Kidney tubule cell (primary cell): ENCODE results near the gene TOMM5.

Source experiments
- DNase-seq: peaks from one replicate; pipeline ENCODE4 v3.0.0-alpha.2; 2018; ENCODE audit warnings: low spot score

TOMM5 gene

DNA sequence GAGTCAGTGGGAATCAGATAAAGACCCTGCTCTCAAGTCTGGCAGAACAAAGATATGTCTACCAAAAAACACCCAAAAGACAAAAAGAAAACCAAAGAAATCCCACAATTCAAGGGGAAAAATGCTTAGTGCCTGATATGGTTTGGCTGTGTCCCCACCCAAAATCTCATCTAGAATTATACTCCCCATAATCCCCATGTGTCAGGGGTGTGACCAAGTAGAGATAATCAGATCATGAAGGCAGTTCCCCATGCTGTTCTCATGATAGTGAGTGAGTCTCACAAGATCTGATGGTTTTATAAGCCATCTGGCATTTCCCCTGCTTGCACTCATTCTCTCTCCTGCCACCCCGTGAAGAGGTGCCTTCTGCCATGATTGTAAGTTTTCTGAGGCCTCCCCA is 29.6 kb downstream of the TOMM5 start:
- no peak for DNase-seq

DNA sequence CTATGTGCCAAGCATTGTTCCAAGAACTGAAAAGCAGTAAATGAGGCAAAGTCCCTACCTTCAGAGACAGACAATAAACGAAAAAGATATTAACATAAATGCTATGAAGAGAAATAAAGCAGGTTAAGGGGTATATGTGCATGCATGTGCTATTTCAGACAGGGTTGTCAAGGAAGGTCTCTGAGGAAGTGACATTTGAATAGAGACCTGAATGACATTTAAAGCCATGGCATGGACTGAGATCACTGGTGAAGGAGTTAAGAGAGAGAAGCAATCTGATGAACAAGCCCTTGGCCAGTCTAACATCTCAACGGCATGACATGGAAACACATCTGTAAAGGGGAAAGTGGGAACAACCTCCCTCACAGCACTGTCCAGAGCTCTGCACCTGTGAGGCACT is 30.7 kb downstream of the TOMM5 start:
- DNase-seq: no peak

DNA sequence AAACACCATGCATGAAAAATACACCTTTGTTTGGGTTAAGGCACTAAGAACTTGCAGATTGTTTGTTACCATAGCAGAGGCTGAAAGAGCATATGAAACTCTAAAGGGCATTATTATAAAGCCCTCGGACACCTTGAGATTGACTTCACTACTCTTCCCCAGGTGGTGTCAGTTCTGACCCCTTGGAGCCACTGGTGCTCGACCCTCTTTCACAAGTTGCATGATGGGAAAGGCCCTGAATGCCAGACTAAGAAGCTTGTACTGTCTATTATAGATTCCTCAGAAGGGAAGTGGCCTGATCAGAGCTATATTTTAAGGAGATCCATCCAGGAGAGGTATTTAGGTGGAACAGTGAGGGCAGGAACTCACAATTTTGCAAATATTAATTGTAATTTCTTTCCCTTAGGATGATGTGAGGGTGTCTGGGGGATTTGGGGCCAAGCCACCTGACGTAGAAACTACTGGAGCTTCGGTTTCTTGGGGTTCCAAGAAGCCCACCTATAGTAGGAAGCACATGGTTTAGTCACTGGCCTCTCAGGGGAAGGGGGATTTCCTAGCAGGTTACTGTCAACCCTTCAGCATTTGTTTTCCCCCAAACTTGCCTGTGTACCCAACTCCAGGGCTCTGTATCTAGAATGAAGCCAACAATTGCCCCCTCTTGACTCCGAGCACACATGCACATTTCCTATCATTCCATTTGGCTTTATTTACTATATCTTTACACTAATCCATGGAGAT is 32.4 kb downstream of the TOMM5 start:
- no peak for DNase-seq

DNA sequence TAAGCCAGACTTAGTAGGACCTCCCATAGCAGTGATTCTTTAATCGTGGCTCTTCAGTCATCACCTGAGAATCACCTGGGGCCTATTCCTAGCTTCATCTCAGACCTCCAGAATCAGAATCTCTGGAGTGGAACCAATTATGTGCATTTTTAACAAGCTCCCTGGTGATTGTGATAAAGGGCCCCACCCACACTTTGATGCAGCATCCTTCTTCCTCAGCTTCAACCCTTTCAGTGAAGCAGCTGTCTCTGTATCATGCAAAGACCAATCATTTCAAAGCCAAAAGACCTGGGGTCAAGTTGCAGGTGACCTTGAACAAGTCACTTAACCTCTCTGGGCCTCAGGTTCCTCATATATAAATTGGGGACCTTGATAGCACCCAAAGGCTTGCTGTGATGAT is 33.3 kb downstream of the TOMM5 start:
- no peak for DNase-seq

GRCh38 chr9:37555786-37556185 is 36.6 kb downstream of the TOMM5 start:
- DNase-seq: no peak

DNA sequence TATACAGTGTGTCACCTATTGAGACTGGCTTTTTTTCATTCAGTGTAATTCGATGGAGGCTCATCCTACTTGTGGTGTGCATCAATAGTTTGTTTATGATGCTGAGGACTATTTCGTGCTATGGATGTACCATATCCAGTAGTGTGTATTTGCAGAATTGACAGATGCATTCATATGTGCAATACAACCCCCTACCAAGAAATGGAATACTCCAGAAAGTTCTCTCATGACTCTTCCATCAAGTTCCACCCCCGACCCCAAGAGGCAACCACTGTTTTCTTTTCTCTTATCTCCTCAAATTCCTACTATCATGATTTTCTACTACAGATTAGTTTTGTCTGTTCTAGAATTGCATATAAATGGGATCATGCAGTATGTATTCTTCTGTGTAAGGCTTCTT is 38.1 kb downstream of the TOMM5 start:
- no peak for DNase-seq

DNA sequence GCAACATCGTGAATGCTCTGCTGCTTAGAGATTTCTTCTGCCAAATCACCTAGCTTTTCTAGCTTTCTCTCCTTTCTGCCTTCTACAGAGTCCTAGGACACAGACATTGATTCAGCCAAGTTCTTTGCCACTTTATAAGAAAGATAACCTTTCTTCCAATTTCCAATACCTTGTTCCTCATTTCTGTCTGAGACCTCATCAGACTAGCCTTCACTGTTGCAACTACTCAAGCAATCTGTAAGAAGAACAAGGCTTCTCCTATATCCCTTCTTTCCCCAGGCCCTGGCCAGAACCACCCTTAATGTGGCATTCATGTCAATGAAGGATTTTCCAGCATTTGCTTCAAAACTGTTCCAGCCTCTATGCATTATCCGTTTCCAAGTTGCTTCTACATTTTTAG is 40.5 kb downstream of the TOMM5 start:
- no peak for DNase-seq

DNA sequence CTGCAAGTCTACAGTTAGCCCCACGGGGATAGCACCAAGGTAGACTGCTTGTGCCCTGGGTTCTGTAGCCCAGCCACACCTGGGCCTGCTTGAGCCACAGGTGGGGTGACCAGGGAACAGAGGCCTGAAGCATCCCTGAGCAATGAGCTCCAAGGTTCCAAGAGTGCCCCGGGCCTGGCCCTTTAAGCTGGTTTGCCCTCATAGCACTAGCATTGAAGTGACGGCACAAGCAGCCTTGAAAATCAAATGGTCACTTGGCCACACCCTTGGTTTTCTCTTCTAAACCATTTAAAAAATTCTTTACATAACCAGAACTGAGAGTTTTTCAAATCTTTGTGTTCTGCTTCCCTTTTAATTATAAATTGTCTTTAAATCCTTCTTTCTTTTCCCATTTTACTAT is 40.9 kb downstream of the TOMM5 start:
- no peak for DNase-seq

DNA sequence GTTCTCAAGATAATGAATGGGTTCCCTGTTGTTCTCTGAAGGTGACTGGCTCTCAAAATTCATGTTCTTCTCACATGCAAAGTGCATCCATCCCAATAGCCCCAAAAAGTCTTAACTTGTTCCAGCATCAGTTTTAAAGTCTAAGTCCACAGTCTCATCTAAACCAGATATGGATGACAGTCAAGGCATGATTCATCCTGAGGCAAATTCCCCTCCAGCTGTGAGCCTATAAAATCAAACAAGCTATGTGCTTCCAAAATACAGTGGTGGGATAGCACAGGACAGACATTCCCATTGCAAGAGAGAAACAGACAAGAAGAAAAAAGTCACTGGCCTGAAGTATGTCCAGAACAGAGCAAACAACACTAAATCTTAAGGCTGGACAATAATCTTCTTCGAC is 41.6 kb downstream of the TOMM5 start:
- DNase-seq: no peak

- DNase-seq: peak; percentile 52
These were observed 42.9 kb downstream of the TOMM5 start for GRCh38 chr9:37549527-37549926.

DNA sequence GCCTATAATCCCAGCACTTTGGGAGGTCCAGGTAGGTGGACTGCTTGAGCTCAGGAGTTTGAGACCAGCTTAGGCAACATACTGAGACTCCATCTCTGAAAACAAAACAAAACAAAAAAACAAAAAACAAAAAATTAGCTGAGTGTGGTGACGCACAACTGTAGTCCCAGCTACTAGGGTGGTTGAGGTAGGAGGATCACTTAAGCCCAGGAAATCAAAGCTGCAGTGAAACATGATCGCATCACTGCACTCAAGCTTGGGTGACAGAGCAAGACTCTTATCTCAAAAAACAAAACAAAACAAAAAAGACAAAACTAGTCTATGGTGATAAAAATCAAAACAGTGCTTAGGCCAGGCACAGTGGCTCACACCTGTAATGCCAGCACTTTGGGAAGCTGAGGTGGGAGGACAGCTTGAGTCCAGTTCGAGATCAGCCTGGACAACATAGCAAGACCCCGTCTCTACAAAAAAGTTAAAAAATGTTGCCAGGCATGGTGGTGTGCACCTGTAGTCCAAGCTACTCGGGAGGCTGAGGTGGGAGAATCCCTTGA is 45.0 kb downstream of the TOMM5 start:
- no peak for DNase-seq

DNA sequence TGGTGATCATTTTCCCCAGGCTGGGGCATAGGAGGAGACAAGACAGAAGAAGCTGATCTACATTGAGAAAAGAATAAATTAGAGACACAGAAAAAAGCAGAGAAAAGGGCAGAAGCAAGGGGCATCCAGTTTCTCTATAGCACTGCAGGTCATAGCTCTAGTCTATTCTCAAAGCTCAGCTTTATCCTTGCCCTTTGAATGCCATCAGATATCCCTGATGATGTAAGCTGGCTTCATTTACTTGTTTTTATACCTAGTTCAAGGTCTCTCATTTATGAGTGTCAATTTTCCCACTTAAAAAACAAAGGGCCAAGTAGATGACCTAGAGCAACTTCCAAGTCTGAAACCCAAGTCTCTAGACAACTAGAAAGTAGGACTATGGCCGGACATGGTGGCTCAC is 48.9 kb downstream of the TOMM5 start:
- DNase-seq: no peak

DNA sequence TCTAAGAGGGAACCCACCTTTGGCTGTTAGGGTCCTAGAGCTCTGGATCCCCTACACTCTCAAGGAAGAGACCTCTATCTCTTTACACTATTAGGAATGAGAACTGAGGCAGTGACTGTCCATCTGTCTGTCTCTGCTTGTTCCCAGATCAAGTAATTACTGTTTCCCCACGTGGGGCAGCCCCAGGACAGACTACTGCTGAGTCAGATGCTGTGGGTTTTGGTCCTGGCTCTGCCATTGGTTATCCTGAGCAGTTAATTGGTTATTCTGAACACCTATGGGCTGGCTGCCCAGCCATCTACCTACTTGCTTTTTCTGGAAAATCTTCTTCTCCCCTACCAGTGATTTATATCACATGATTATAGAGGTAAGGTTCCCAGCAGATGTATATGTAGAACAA is 49.5 kb downstream of the TOMM5 start:
- peak; percentile 51 for DNase-seq

DNA sequence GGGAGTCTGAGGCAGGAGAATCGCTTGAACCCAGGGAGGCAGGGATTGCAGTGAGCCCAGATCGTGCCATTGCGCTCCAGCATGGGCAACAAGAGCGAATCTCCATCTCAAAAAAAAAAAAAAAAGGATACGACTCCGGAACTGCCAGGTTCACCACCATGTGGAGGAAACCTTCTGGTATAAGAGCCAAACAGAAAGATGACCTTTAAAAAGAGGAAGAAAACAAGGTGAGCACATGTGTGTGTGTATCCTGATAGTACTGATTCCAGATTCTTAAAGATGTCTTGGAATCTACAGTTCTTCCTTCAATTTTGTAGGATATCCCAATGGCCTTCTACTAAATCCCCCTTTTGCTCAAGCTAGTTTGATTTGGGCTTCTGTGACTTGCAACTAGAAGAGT is 49.9 kb downstream of the TOMM5 start:
- DNase-seq: no peak

DNA sequence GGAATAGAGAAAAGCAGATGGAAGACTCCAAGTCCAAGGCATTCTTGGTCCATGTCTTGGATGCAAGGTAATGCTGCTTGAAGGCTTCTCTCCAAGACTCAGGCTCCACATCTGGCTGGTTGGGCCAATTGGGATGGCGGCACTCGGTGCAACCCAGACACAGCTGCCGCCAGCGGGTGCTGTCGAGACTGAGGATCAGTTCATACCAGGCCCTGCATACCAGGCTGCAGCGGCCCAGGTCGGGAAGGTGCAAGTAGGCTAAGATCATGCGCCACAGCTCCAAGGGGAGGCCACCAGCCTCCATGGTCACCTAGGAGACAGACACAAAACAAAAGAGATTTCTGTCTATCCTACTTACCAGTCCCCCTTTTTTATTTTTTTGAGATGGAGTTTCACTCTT is 50.9 kb downstream of the TOMM5 start:
- no peak for DNase-seq

DNA sequence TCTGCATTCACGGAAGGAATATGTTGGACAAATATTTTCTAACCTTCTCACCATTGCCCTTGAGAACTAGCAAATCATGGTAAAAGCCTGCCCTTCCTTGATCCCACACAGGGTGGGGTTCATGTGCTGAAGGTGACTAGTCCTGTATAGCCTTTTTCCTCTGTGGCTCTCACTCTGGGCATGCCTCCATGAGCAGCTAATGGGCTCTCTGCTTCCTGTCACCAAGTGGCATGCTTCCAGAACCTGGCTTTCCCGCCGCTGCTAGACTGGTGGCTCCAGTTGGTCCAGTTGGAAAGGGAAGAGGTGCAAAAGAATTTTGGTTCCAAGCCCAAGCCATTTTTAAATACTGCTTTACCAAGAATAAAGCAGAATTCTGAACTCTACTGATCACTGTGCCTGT is 51.8 kb downstream of the TOMM5 start:
- peak; percentile 70 for DNase-seq

DNA sequence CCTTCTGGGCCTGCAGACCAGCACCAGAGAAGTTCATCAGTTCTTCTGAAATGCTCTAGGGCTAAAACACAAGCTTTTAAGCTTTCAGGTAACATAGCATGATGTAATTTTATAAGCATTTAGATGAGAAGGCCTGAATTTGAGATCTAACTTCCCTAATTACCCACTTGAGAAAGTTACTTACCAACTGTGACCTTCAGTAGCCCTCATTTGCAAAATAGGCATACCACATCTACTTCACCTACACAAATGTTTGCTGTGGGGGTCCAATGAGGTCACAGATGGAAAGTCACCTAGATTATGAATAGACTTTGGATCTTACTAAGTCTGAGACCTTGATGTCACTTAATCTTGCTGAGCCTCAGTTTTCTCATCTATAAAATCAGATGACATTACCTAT is 52.8 kb downstream of the TOMM5 start:
- DNase-seq: no peak
